ENCODE measurements around the gene GALNTL6.
"Not testable (repeated sequence)": the region's sequence is repeated elsewhere in the genome, so short reads cannot be mapped to it uniquely, and the experiment has no call there.

The GALNTL6 gene

GRCh38 chr4:173009129-173009823, 1196.1 kb downstream of the GALNTL6 start:
- no peaks in the 10 kb centered on the region for H3K9me3 Mint-ChIP-seq
- no peaks in the 10 kb centered on the region for H3K27me3 Mint-ChIP-seq
- H3K4me1 Mint-ChIP-seq (ENCODE audit: low read depth): peaks cover 4% of the 10 kb centered on the region
- H3K27ac Mint-ChIP-seq: no peak overlapping the region
- no peaks in the 10 kb centered on the region for H3K36me3 Mint-ChIP-seq (ENCODE audit: low read depth)
- intact Hi-C loops (cut with micrococcal nuclease): no loop called here
- H3K4me3 Mint-ChIP-seq: no peak overlapping the region

- Mint-ChIP-seq H3K27ac (no peak overlapping the region), H3K4me3 (no peak overlapping the region), H3K9me3 (no peaks in the 10 kb centered on the region), H3K36me3 (ENCODE audit: low read depth) (no peaks in the 10 kb centered on the region), H3K27me3 (no peaks in the 10 kb centered on the region), H3K4me1 (ENCODE audit: low read depth) (peaks cover 5% of the 10 kb centered on the region)
- intact Hi-C loops (cut with micrococcal nuclease): loop anchor here (1.0 to 2.0 kb wide), 2 partner anchors 244 to 289 kb away; no protein-coding TSS in a partner anchor
These were observed 1199.4 kb downstream of the GALNTL6 start for GRCh38 chr4:173012608-173013007.

GRCh38 chr4:173013232-173013930, 1200.2 kb downstream of the GALNTL6 start:
- no peaks in the 10 kb centered on the region for H3K27me3 Mint-ChIP-seq

GRCh38 chr4:173014113-173014558, 1200.9 kb downstream of the GALNTL6 start:
- Mint-ChIP-seq H3K4me1 (ENCODE audit: low read depth) (peaks cover 5% of the 10 kb centered on the region), H3K27ac (no peak overlapping the region), H3K9me3 (no peaks in the 10 kb centered on the region), H3K27me3 (no peaks in the 10 kb centered on the region), H3K36me3 (ENCODE audit: low read depth) (no peaks in the 10 kb centered on the region), H3K4me3 (no peak overlapping the region)
- intact Hi-C loops (cut with micrococcal nuclease): no loop called here

More at GRCh38 chr4:173013232-173013930, 1200.2 kb downstream of the GALNTL6 start:
- Mint-ChIP-seq H3K36me3 (ENCODE audit: low read depth) (no peaks in the 10 kb centered on the region), H3K4me3 (no peak overlapping the region), H3K9me3 (no peaks in the 10 kb centered on the region), H3K27ac (no peak overlapping the region), H3K4me1 (ENCODE audit: low read depth) (peaks cover 5% of the 10 kb centered on the region)
- intact Hi-C loops (cut with micrococcal nuclease): loop anchor here (1.0 to 2.0 kb wide), 2 partner anchors 243 to 288 kb away; no protein-coding TSS in a partner anchor

- no peaks in the 10 kb centered on the region for H3K36me3 Mint-ChIP-seq (ENCODE audit: low read depth)
- intact Hi-C loops (cut with micrococcal nuclease): loop anchor here (5.0 kb wide), 1 partner anchor 402 kb away; no protein-coding TSS in a partner anchor
- H3K4me1 Mint-ChIP-seq (ENCODE audit: low read depth): peaks cover 5% of the 10 kb centered on the region
- H3K27me3 Mint-ChIP-seq: no peaks in the 10 kb centered on the region
- no peaks in the 10 kb centered on the region for H3K9me3 Mint-ChIP-seq
- H3K4me3 Mint-ChIP-seq: no peak overlapping the region
- no peak overlapping the region for H3K27ac Mint-ChIP-seq
These were observed 1201.6 kb downstream of the GALNTL6 start for GRCh38 chr4:173014836-173015235.

GRCh38 chr4:173017802-173018201, 1204.6 kb downstream of the GALNTL6 start:
- H3K36me3 Mint-ChIP-seq (ENCODE audit: low read depth): no peaks in the 10 kb centered on the region
- intact Hi-C loops (cut with micrococcal nuclease): loop anchor here (5.0 kb wide), 1 partner anchor 399 kb away; no protein-coding TSS in a partner anchor
- no peak overlapping the region for H3K4me3 Mint-ChIP-seq
- peaks cover 5% of the 10 kb centered on the region for H3K4me1 Mint-ChIP-seq (ENCODE audit: low read depth)
- H3K9me3 Mint-ChIP-seq: peaks cover 8% of the 10 kb centered on the region
- no peaks in the 10 kb centered on the region for H3K27me3 Mint-ChIP-seq
- H3K27ac Mint-ChIP-seq: no peak overlapping the region

GRCh38 chr4:173018446-173018845, 1205.2 kb downstream of the GALNTL6 start:
- H3K27me3 Mint-ChIP-seq: no peaks in the 10 kb centered on the region
- no peak overlapping the region for H3K27ac Mint-ChIP-seq
- H3K9me3 Mint-ChIP-seq: peaks cover 8% of the 10 kb centered on the region
- peaks cover 5% of the 10 kb centered on the region for H3K4me1 Mint-ChIP-seq (ENCODE audit: low read depth)
- intact Hi-C loops (cut with micrococcal nuclease): loop anchor here (5.0 kb wide), 1 partner anchor 399 kb away; no protein-coding TSS in a partner anchor
- H3K4me3 Mint-ChIP-seq: no peak overlapping the region
- H3K36me3 Mint-ChIP-seq (ENCODE audit: low read depth): no peaks in the 10 kb centered on the region

- no peak overlapping the region for H3K4me3 Mint-ChIP-seq
- no peaks in the 10 kb centered on the region for H3K36me3 Mint-ChIP-seq (ENCODE audit: low read depth)
- no peaks in the 10 kb centered on the region for H3K4me1 Mint-ChIP-seq (ENCODE audit: low read depth)
- no peaks in the 10 kb centered on the region for H3K27me3 Mint-ChIP-seq
- H3K9me3 Mint-ChIP-seq: peaks cover 8% of the 10 kb centered on the region
- no peak overlapping the region for H3K27ac Mint-ChIP-seq
- intact Hi-C loops (cut with micrococcal nuclease): loop anchor here (5.0 kb wide), 1 partner anchor 398 kb away; no protein-coding TSS in a partner anchor
These were observed 1206.5 kb downstream of the GALNTL6 start for GRCh38 chr4:173019664-173020063.

GRCh38 chr4:173021746-173022573, 1208.8 kb downstream of the GALNTL6 start:
- H3K4me1 Mint-ChIP-seq (ENCODE audit: low read depth); intact Hi-C loops (cut with micrococcal nuclease); H3K36me3 Mint-ChIP-seq (ENCODE audit: low read depth); H3K4me3 Mint-ChIP-seq; H3K27me3 Mint-ChIP-seq; H3K27ac Mint-ChIP-seq; H3K9me3 Mint-ChIP-seq: not testable (repeated sequence)

- Mint-ChIP-seq H3K27me3 (no peaks in the 10 kb centered on the region), H3K4me3 (no peak overlapping the region), H3K36me3 (ENCODE audit: low read depth) (no peaks in the 10 kb centered on the region), H3K27ac (no peak overlapping the region), H3K9me3 (peaks cover 8% of the 10 kb centered on the region), H3K4me1 (ENCODE audit: low read depth) (peaks cover 6% of the 10 kb centered on the region)
- intact Hi-C loops (cut with micrococcal nuclease): loop anchor here (2.0 kb wide), 1 partner anchor 277 kb away; no protein-coding TSS in a partner anchor
These were observed 1211.0 kb downstream of the GALNTL6 start for GRCh38 chr4:173024203-173024602.

GRCh38 chr4:173025131-173025530, 1211.9 kb downstream of the GALNTL6 start:
- intact Hi-C loops (cut with micrococcal nuclease): loop anchor here (1.0 to 5.0 kb wide), 3 partner anchors 147 to 276 kb away; no protein-coding TSS in a partner anchor
- H3K27ac Mint-ChIP-seq: no peak overlapping the region
- no peaks in the 10 kb centered on the region for H3K36me3 Mint-ChIP-seq (ENCODE audit: low read depth)
- peaks cover 6% of the 10 kb centered on the region for H3K4me1 Mint-ChIP-seq (ENCODE audit: low read depth)
- H3K4me3 Mint-ChIP-seq: no peak overlapping the region
- no peaks in the 10 kb centered on the region for H3K27me3 Mint-ChIP-seq
- peaks cover 8% of the 10 kb centered on the region for H3K9me3 Mint-ChIP-seq

- Mint-ChIP-seq H3K27ac (no peak overlapping the region), H3K4me1 (ENCODE audit: low read depth) (peaks cover 5% of the 10 kb centered on the region), H3K9me3 (no peaks in the 10 kb centered on the region), H3K4me3 (no peak overlapping the region), H3K36me3 (ENCODE audit: low read depth) (no peaks in the 10 kb centered on the region), H3K27me3 (no peaks in the 10 kb centered on the region)
- intact Hi-C loops (cut with micrococcal nuclease): no loop called here
These were observed 1224.0 kb downstream of the GALNTL6 start for GRCh38 chr4:173037242-173037641.

GRCh38 chr4:173038192-173038896, 1225.1 kb downstream of the GALNTL6 start:
- no peak overlapping the region for H3K27ac Mint-ChIP-seq
- no peak overlapping the region for H3K4me3 Mint-ChIP-seq
- H3K27me3 Mint-ChIP-seq: no peaks in the 10 kb centered on the region
- H3K4me1 Mint-ChIP-seq (ENCODE audit: low read depth): peaks cover 5% of the 10 kb centered on the region
- H3K36me3 Mint-ChIP-seq (ENCODE audit: low read depth): no peaks in the 10 kb centered on the region
- intact Hi-C loops (cut with micrococcal nuclease): no loop called here
- no peaks in the 10 kb centered on the region for H3K9me3 Mint-ChIP-seq
